Panc1 (cell line): Measurements from ENCODE around the gene AMOTL1. TPM values are rescaled to one million over a fixed set of nuclear protein-coding genes. Genes with fewer than 3 reads are reported as not detected.

Source experiments
- ATAC-seq: fragments of 200-7000 bp; cut with Tn5 transposase; 2 replicates; pipeline ENCODE4 v1.9.1; 2020; ENCODE audit warnings: mild to moderate bottlenecking, moderate library complexity
- BruUV-seq: library from RNA; stranded (reverse); fragments of 400-500 nt; replicated peaks from 2 replicates; lab custom pipeline; 2021; lab: Mats Ljungman, UMichigan
- CTCF ChIA-PET: fragments of 300-600 bp; sonication (Branson Sonifier 250); formaldehyde crosslinking; loops from one replicate; lab custom pipeline; 2022; ENCODE audit warnings: antibody characterized with exemption; lab: Charles Lee
- POLR2A ChIA-PET: fragments of 300-600 bp; sonication (Branson Sonifier 250); formaldehyde crosslinking; loops from one replicate; lab custom pipeline; 2022; ENCODE audit warnings: antibody characterized with exemption; lab: Charles Lee
- DNase-seq: peaks from one replicate; pipeline ENCODE4 v3.0.0-alpha.2; 2010; ENCODE audit warnings: low read depth, low spot score
- H3K27ac ChIP-seq: 2 replicates; pipeline ENCODE4 v1.5.1; 2011; ENCODE audit warnings: mild to moderate bottlenecking, low read length, inconsistent platforms
- H3K27me3 ChIP-seq: fragments of 200-500 bp; sonication (Bioruptor generic); 2 replicates; pipeline ENCODE4 v1.6.0; 2014; ENCODE audit warnings: low read length, inconsistent platforms; ENCODE audit not compliant: control insufficient read depth, insufficient read depth
- H3K36me3 ChIP-seq: fragments of 200-500 bp; sonication (Bioruptor generic); 2 replicates; pipeline ENCODE4 v1.5.1; 2014; ENCODE audit warnings: inconsistent platforms, mild to moderate bottlenecking, low read length, moderate library complexity; ENCODE audit not compliant: control insufficient read depth, insufficient read depth
- H3K4me1 ChIP-seq: 2 replicates; pipeline ENCODE4 v1.5.1; 2011; ENCODE audit warnings: inconsistent platforms, mild to moderate bottlenecking, low read length, moderate library complexity; ENCODE audit not compliant: control insufficient read depth, insufficient read depth
- H3K4me3 ChIP-seq, 2 experiments: 2 replicates each; pipeline ENCODE4 v1.5.1; 2011 to 2012; ENCODE audit warnings: low read depth in 2 of 2, low read length in 2 of 2, mild to moderate bottlenecking in 2 of 2, inconsistent platforms in 1 of 2, moderate library complexity in 1 of 2
- H3K9me3 ChIP-seq: fragments of 200-500 bp; sonication (Bioruptor generic); 2 replicates; pipeline ENCODE4 v1.5.1; 2014; ENCODE audit warnings: low read depth, mild to moderate bottlenecking, inconsistent platforms, low read length, moderate library complexity; ENCODE audit not compliant: control insufficient read depth, insufficient read depth
- POLR2AphosphoS5 ChIP-seq: IDR thresholded peaks from 2 replicates; pipeline ENCODE4 v1.6.1; 2012; ENCODE audit warnings: mild to moderate bottlenecking, low read depth, low read length, moderate library complexity
- REST ChIP-seq, 2 experiments: IDR thresholded peaks; 2 replicates each; pipeline ENCODE4 v1.6.1; 2011 to 2012; ENCODE audit warnings: low read depth in 2 of 2, control low read depth in 1 of 2, low read length in 1 of 2, mild to moderate bottlenecking in 1 of 2, moderate library complexity in 1 of 2; ENCODE audit not compliant: insufficient read depth in 1 of 2
- SIN3A ChIP-seq: IDR thresholded peaks from 2 replicates; pipeline ENCODE4 v1.6.1; 2012; ENCODE audit warnings: low read depth, mild to moderate bottlenecking, low read length, moderate library complexity, borderline replicate concordance; ENCODE audit not compliant: insufficient read depth
- TCF7L2 ChIP-seq: IDR thresholded peaks from 2 replicates; pipeline ENCODE4 v1.6.1; 2011; ENCODE audit warnings: mild to moderate bottlenecking, low read depth, low read length, inconsistent platforms
- in situ Hi-C: cut with HindIII; loops from 2 replicates; pipeline ENCODE4 v1.10.0; 2016; ENCODE audit warnings: low sequenced_read_pairs, low pct_unique_long_range_greater_than_20kb
- intact Hi-C: fragments of 100-400 bp; cut with micrococcal nuclease; formaldehyde crosslinking; loops from one replicate; pipeline ENCODE4 v1.10.0; 2022; ENCODE audit not compliant: unreplicated experiment
- total RNA-seq: library from RNA; stranded (reverse); gene quantifications from one replicate; pipeline ENCODE4 v1.2.1, GENCODE V29; 2021; ENCODE audit not compliant: unreplicated experiment
- TF ChIP-seq, protein P1 (sequence below): fragments of 450-650 bp; IDR thresholded peaks from 2 replicates; pipeline ENCODE4 v1.5.1; 2017; ENCODE audit warnings: mild to moderate bottlenecking

AMOTL1 gene
- total RNA-seq, 1 experiment from 2014 or later = 16.0 TPM

GRCh38 chr11:94757037-94757735 lies 11.0 kb upstream of the AMOTL1 start:
- no peaks in the 10 kb centered on the region for H3K9me3 ChIP-seq
- intact Hi-C loops = no loop called here
- no TSS peak for BruUV-seq
- H3K27ac ChIP-seq = no peak overlapping the region
- ChIA-PET POLR2A (no interaction called here), CTCF (no interaction called here)
- no peak overlapping the region for H3K4me3 ChIP-seq
- no peak for DNase-seq
- no peak for TF ChIP-seq REST (IDR thresholded peaks at IDR 0.05; ENCODE audit: insufficient read depth in 1 of 2, low read depth in 2 of 2, low read length in 1 of 2)
- TF ChIP-seq, protein P1, sequence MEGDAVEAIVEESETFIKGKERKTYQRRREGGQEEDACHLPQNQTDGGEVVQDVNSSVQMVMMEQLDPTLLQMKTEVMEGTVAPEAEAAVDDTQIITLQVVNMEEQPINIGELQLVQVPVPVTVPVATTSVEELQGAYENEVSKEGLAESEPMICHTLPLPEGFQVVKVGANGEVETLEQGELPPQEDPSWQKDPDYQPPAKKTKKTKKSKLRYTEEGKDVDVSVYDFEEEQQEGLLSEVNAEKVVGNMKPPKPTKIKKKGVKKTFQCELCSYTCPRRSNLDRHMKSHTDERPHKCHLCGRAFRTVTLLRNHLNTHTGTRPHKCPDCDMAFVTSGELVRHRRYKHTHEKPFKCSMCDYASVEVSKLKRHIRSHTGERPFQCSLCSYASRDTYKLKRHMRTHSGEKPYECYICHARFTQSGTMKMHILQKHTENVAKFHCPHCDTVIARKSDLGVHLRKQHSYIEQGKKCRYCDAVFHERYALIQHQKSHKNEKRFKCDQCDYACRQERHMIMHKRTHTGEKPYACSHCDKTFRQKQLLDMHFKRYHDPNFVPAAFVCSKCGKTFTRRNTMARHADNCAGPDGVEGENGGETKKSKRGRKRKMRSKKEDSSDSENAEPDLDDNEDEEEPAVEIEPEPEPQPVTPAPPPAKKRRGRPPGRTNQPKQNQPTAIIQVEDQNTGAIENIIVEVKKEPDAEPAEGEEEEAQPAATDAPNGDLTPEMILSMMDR = no peak
- no peak for TF ChIP-seq POLR2AphosphoS5
- TF ChIP-seq TCF7L2 = no peak
- TF ChIP-seq SIN3A = no peak
- H3K36me3 ChIP-seq = no peaks in the 10 kb centered on the region
- H3K27me3 ChIP-seq = peaks cover 3% of the 10 kb centered on the region; the same call in 1 of the 2 replicates
- in situ Hi-C loops = no loop called here
- no peak for ATAC-seq
- no peaks in the 10 kb centered on the region for H3K4me1 ChIP-seq

DNA sequence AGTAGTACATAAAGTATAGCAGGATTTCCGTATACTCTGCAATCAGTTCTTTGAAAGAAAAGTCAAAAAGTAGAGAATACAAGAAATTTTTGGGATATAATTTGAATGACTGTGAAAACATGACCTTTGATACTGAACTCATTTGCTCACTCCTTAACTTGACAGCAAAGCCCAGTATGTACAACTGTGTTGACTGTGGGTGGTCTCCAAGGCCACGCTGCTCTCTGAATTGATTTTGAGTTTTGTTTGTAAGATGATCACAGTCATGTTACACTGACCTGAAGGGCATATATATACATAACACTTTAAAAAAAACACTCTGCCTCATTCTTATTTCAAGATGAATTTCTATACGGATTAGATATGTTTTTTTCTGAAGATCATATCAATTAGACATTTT lies 9.5 kb upstream of the AMOTL1 start:
- CTCF ChIA-PET = interaction anchor here (0.6 kb wide), 1 partner anchor 155 kb away, joined by 3 read pairs; no protein-coding TSS in a partner anchor
- TF ChIP-seq TCF7L2 (no peak), REST (IDR thresholded peaks at IDR 0.05; ENCODE audit: insufficient read depth in 1 of 2, low read depth in 2 of 2, low read length in 1 of 2) (no peak), POLR2AphosphoS5 (no peak)
- in situ Hi-C loops (no loop called here), intact Hi-C loops (no loop called here)
- H3K9me3 ChIP-seq = no peaks in the 10 kb centered on the region
- no peaks in the 10 kb centered on the region for H3K36me3 ChIP-seq
- peaks cover 3% of the 10 kb centered on the region; the same call in 1 of the 2 replicates for H3K27me3 ChIP-seq
- no peak for ATAC-seq
- no peaks in the 10 kb centered on the region for H3K4me1 ChIP-seq
- no peak overlapping the region for H3K4me3 ChIP-seq
- DNase-seq = no peak
- POLR2A ChIA-PET = no interaction called here
- no TSS peak for BruUV-seq
- no peak overlapping the region for H3K27ac ChIP-seq
